GM12864 (cell line): ENCODE results near the gene CFAP97.

Source experiments
- DNase-seq: peaks from one replicate; pipeline ENCODE4 v3.0.0-alpha.2; 2011; ENCODE audit warnings: low read depth
- H3K4me3 ChIP-seq: 2 replicates; pipeline ENCODE4 v1.5.1; 2011; ENCODE audit warnings: mild to moderate bottlenecking, low read depth, low read length, control low read depth
- CTCF ChIP-seq: IDR thresholded peaks from 2 replicates; pipeline ENCODE4 v1.5.1; 2011; ENCODE audit warnings: low read depth, mild to moderate bottlenecking, moderate library complexity, low read length, control low read depth, inconsistent platforms; ENCODE audit errors: missing control alignments

The CFAP97 gene

GRCh38 chr4:185142564-185142911 is 61.3 kb downstream of the CFAP97 start:
- no peak for TF ChIP-seq CTCF
- peak overlapping the region; percentile 87 for H3K4me3 ChIP-seq
- no peak for DNase-seq

GRCh38 chr4:185141777-185142176 is 62.0 kb downstream of the CFAP97 start:
- H3K4me3 ChIP-seq, result no peak overlapping the region

GRCh38 chr4:185139736-185140135 is 64.1 kb downstream of the CFAP97 start:
- no peak for TF ChIP-seq CTCF
- no peak for DNase-seq
- no peak overlapping the region for H3K4me3 ChIP-seq

More at GRCh38 chr4:185141777-185142176, 62.0 kb downstream of the CFAP97 start:
- TF ChIP-seq CTCF, result no peak
- DNase-seq, result no peak

- no peak for TF ChIP-seq CTCF
- no peak overlapping the region for H3K4me3 ChIP-seq
- DNase-seq, result no peak
These were observed 65.6 kb downstream of the CFAP97 start for GRCh38 chr4:185138161-185138560.

GRCh38 chr4:185137233-185137925 is 66.4 kb downstream of the CFAP97 start:
- no peak overlapping the region for H3K4me3 ChIP-seq
- no peak for DNase-seq
- no peak for TF ChIP-seq CTCF

- no peak for DNase-seq
- peak; percentile 56 for TF ChIP-seq CTCF
- no peak overlapping the region for H3K4me3 ChIP-seq
These were observed 69.4 kb downstream of the CFAP97 start for GRCh38 chr4:185134307-185134869.

- DNase-seq, result no peak
- H3K4me3 ChIP-seq, result peak overlapping the region; percentile 57
- peak; percentile 24 for TF ChIP-seq CTCF
These were observed 75.3 kb downstream of the CFAP97 start for GRCh38 chr4:185128272-185129119.
